Activated T-cell treated with anti-CD3 and anti-CD28 coated beads, Interleukin-2, amount 50 U/mL, for 24 hours (primary cell): ENCODE data around the gene RAPGEF4.
A peak's percentile ranks its signal among the peaks of the same experiment; 100 is the strongest.

Source experiments
- DNase-seq: peaks from one replicate; pipeline ENCODE4 v3.0.0-alpha.2; 2020
- H3K27ac Mint-ChIP-seq: 2 replicates; pipeline ENCODE4 v1.8.0; 2020; ENCODE audit warnings: mild to moderate bottlenecking, mixed read lengths
- H3K27me3 Mint-ChIP-seq: 2 replicates; pipeline ENCODE4 v1.8.0; 2020; ENCODE audit warnings: mixed read lengths
- H3K36me3 Mint-ChIP-seq: 2 replicates; pipeline ENCODE4 v1.8.0; 2020; ENCODE audit warnings: low read depth, mixed read lengths
- H3K4me1 Mint-ChIP-seq: 2 replicates; pipeline ENCODE4 v1.8.0; 2020; ENCODE audit warnings: low read depth, mixed read lengths
- H3K4me3 Mint-ChIP-seq: 2 replicates; pipeline ENCODE4 v1.8.0; 2020; ENCODE audit warnings: mild to moderate bottlenecking, moderate library complexity, mixed read lengths
- H3K9me3 Mint-ChIP-seq: 2 replicates; pipeline ENCODE4 v1.8.0; 2020; ENCODE audit warnings: mixed read lengths

The RAPGEF4 gene

GRCh38 chr2:173075781-173076580 is 340.3 kb downstream of the RAPGEF4 start, which contains the start of gene MAP3K20:
TSS of gene MAP3K20 (plus strand) at chr2:173075846. CDS start at chr2:173091032, 15,186 bp downstream.
- peak within 1 kb of the TSS; percentile 67 for H3K27ac Mint-ChIP-seq
- H3K27me3 Mint-ChIP-seq = peaks cover 65% of the 10 kb centered on the region
- peak within 1 kb of the TSS; percentile 79 for H3K4me3 Mint-ChIP-seq
- DNase-seq = peak; percentile 68
- H3K36me3 Mint-ChIP-seq = no peaks in the 10 kb centered on the region
- H3K9me3 Mint-ChIP-seq = no peaks in the 10 kb centered on the region
- H3K4me1 Mint-ChIP-seq = peaks cover 26% of the 10 kb centered on the region

DNA sequence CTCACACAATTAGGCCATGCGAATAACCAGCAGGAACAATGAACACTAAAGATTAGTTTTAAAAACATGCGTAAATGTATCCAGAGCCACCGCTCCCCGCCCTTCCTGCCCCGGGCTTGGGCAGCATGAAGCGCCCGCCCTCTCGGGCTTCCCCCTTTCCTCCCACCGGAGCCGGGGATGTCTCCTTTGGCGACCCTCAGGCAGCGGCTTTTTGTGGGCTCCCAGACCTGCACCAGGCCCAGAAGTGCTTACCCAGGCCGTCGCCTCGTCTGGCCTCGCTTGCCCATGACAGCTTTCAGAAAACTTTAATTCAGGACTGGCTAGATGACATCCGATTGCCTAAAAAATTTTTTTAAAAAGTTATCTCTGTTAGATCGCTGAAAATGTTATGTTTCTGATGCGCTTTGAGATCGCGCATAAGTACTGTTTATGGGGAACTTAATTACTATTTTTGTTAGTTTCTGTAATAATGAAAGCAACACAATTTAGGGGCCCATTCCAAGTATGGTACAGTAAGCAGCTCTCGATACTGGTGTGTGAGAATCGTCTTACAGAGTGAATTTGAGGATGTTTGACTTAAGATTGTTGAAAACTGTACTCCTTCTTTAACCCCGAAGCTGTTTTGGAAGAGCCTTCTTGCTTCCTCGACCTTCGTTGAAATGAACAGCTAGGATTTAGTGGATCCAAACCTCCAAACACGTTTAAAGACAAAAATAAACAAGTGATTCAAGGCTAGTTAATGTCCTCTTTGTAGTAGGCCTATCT is 341.1 kb downstream of the RAPGEF4 start:
- Mint-ChIP-seq H3K4me3 (peak overlapping the region; percentile 79), H3K27me3 (peaks cover 68% of the 10 kb centered on the region), H3K4me1 (peaks cover 26% of the 10 kb centered on the region), H3K36me3 (no peaks in the 10 kb centered on the region), H3K27ac (peak overlapping the region; percentile 67), H3K9me3 (no peaks in the 10 kb centered on the region)
- DNase-seq = peak; percentile 54

DNA sequence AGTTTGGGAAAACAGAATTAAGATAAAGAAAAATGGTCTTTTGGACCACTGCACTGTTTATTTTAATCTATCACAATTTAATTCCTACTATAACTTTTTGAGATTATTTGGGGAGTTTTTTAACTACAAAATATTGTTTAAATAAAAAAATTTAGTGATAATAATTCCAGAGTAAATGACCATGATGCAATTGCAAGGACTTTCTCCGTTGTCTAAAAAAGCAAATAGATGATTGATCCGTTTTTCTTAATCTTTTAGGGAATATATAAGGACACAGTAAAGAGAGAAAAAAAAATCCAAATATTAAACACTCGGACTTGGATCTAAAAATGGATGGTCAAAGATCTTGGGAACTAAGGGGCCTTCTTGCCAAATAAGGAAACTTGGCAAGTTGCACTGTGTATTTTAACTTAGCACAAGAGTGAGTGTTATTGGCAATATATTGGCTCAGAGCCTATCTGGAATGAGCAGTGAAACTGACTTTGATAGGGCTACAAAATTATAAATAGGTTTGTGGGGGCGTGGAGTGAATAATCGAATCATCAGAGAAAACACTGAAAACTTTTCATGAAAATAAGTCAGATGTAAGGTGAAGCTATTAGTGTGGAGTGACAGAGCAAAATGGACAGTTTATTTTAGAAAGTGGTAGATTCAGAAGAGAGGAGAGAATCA is 342.0 kb downstream of the RAPGEF4 start:
- Mint-ChIP-seq H3K4me1 (peaks cover 26% of the 10 kb centered on the region), H3K4me3 (peak overlapping the region; percentile 79), H3K27ac (no peak overlapping the region), H3K36me3 (no peaks in the 10 kb centered on the region), H3K27me3 (peaks cover 61% of the 10 kb centered on the region), H3K9me3 (no peaks in the 10 kb centered on the region)
- no peak for DNase-seq

GRCh38 chr2:173079141-173079540 is 343.5 kb downstream of the RAPGEF4 start:
- H3K27me3 Mint-ChIP-seq = peaks cover 54% of the 10 kb centered on the region
- no peaks in the 10 kb centered on the region for H3K9me3 Mint-ChIP-seq
- DNase-seq = no peak
- no peaks in the 10 kb centered on the region for H3K36me3 Mint-ChIP-seq
- no peak overlapping the region for H3K4me3 Mint-ChIP-seq
- peaks cover 26% of the 10 kb centered on the region for H3K4me1 Mint-ChIP-seq
- no peak overlapping the region for H3K27ac Mint-ChIP-seq

- H3K4me1 Mint-ChIP-seq = peaks cover 18% of the 10 kb centered on the region
- no peak for DNase-seq
- no peak overlapping the region for H3K4me3 Mint-ChIP-seq
- no peaks in the 10 kb centered on the region for H3K36me3 Mint-ChIP-seq
- peaks cover 47% of the 10 kb centered on the region for H3K27me3 Mint-ChIP-seq
- H3K9me3 Mint-ChIP-seq = no peaks in the 10 kb centered on the region
- no peak overlapping the region for H3K27ac Mint-ChIP-seq
Measured at GRCh38 chr2:173079973-173080860, 344.6 kb downstream of the RAPGEF4 start.

DNA sequence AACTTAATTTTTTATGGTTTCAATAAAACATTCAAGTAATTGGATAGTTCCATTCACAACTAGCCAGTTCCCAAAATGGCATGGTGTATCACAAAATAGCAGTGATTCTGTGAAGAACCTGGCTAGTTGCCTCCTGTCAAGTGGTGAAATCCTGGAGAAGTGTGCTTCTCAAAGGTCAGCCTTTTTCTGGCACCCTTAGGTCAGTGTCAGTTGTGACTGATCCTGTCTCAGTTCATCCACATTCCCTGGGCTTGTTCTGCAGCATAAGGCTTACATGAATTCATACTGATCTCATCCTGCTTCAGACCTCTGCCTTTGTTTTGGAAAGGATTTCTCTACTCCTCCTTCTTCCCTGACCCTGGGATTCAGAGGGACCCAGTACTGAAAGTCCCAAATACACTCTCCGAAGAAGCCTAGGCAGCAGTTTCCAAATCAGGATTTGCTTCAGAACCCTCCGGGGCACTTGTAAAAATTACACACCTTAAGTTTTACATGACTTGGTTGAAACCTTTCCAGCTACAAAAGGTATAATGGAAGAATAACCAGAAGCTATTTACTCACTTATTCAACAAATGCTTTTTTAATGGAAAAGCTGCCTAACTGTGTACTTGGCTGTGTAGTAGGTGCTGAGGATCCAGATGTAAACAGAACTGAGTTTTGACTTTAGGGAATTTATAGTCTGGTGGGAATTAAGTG is 351.0 kb downstream of the RAPGEF4 start:
- Mint-ChIP-seq H3K4me3 (no peak overlapping the region), H3K9me3 (no peaks in the 10 kb centered on the region), H3K4me1 (no peaks in the 10 kb centered on the region), H3K36me3 (no peaks in the 10 kb centered on the region), H3K27ac (no peak overlapping the region), H3K27me3 (peaks cover 23% of the 10 kb centered on the region)
- DNase-seq = no peak

GRCh38 chr2:173087214-173087581 is 351.6 kb downstream of the RAPGEF4 start:
- Mint-ChIP-seq H3K9me3 (no peaks in the 10 kb centered on the region), H3K36me3 (no peaks in the 10 kb centered on the region), H3K4me1 (no peaks in the 10 kb centered on the region), H3K4me3 (no peak overlapping the region), H3K27ac (no peak overlapping the region), H3K27me3 (peaks cover 24% of the 10 kb centered on the region)
- no peak for DNase-seq

DNA sequence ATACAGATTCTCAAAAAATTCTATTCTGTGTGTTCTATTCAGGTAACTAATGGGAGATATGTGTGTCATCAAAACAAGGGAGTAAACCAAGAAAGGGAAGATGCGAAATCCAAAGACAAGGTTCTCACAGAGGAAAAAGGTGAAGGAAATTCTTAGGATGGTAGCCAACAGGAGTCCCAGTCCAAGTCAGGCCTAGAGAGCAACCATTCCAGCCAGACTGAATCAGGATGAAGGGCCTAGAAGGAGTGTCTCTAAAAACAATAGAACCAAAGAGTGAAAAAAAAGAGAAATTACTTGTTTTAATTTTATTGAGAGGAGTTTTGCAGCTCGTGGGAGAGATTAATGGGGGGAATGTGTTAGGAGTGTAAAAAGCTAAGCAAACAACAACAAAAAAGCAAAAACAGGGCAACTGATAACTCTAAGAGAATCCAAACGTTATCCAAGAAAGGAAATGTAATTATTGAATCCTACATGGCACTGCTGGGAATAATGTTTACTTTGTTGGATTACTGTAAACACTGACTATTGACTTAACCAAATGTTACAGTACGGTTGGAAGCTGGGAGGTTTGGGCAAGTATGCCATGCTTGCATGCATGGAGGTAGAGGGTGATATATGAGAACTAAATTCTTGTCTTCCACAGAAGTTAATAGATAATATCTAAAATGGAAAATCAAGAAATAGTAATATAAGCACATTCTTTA is 352.3 kb downstream of the RAPGEF4 start:
- H3K4me3 Mint-ChIP-seq = no peak overlapping the region
- DNase-seq = no peak
- H3K9me3 Mint-ChIP-seq = no peaks in the 10 kb centered on the region
- no peak overlapping the region for H3K27ac Mint-ChIP-seq
- H3K36me3 Mint-ChIP-seq = no peaks in the 10 kb centered on the region
- H3K27me3 Mint-ChIP-seq = peaks cover 24% of the 10 kb centered on the region
- no peaks in the 10 kb centered on the region for H3K4me1 Mint-ChIP-seq

DNA sequence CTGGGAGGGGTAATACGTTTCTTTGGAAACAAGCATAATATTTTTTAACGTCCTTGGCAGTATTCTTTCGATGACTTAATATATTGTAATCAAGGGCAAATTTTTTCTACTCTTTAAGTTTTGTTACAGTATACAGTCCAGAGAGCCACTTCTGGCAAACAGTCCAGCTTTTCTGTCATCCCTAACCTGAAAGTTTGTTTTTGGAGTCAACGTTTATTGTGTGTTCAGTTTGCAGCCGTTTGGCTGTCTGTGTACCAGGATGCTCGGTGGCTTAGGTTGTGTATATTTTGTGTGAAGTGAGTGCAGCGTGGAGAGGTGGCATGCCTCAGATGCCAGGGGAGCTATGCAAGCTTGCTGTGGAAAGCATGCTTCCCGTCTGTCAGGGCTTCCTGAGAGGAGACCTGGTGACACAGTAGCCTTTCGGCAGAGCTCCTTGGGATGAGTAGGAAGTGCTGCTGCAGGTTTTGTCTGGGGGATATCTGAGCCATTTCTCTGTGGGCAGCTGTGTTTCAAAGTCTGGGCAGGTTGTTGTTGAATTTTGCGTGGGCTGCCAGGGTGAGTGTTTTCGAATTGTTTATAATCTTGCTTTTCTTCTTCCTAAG is 354.7 kb downstream of the RAPGEF4 start:
- no peaks in the 10 kb centered on the region for H3K9me3 Mint-ChIP-seq
- no peak for DNase-seq
- no peak overlapping the region for H3K27ac Mint-ChIP-seq
- H3K4me1 Mint-ChIP-seq = no peaks in the 10 kb centered on the region
- peaks cover 24% of the 10 kb centered on the region for H3K27me3 Mint-ChIP-seq
- no peak overlapping the region for H3K4me3 Mint-ChIP-seq
- no peaks in the 10 kb centered on the region for H3K36me3 Mint-ChIP-seq

DNA sequence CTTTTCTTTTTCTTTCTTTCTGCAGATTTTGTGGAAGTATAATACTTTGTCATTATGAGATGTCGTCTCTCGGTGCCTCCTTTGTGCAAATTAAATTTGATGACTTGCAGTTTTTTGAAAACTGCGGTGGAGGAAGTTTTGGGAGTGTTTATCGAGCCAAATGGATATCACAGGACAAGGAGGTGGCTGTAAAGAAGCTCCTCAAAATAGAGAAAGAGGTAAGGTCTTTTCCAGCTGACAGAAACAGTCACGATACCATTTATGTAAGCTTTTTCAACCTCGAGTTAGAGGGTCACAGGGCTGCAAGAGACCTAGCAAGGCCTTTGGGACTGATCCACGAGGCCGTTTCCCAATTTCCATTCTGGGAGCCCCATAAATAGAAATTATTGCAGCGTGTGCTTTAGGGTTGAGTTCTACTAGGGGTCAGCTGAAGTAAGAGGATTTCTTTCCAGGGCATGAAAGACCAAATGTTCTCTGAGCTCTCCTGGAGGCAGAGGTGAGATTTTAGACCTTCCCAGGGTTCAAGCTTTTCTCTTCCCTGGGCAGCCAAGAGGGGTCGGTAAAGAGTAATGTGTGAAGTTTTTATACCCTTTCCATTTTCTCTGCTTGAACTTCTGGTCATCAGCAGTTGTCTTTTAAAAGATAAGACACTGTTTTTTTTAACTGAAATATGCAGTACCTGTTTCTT is 355.5 kb downstream of the RAPGEF4 start:
- Mint-ChIP-seq H3K36me3 (no peaks in the 10 kb centered on the region), H3K27ac (no peak overlapping the region), H3K27me3 (peaks cover 26% of the 10 kb centered on the region), H3K4me1 (no peaks in the 10 kb centered on the region), H3K9me3 (no peaks in the 10 kb centered on the region), H3K4me3 (no peak overlapping the region)
- no peak for DNase-seq

- no peak overlapping the region for H3K4me3 Mint-ChIP-seq
- H3K27me3 Mint-ChIP-seq = peaks cover 22% of the 10 kb centered on the region
- H3K9me3 Mint-ChIP-seq = no peaks in the 10 kb centered on the region
- H3K27ac Mint-ChIP-seq = no peak overlapping the region
- H3K4me1 Mint-ChIP-seq = no peaks in the 10 kb centered on the region
- DNase-seq = no peak
- H3K36me3 Mint-ChIP-seq = no peaks in the 10 kb centered on the region
Measured at GRCh38 chr2:173091910-173092309, 356.3 kb downstream of the RAPGEF4 start.

DNA sequence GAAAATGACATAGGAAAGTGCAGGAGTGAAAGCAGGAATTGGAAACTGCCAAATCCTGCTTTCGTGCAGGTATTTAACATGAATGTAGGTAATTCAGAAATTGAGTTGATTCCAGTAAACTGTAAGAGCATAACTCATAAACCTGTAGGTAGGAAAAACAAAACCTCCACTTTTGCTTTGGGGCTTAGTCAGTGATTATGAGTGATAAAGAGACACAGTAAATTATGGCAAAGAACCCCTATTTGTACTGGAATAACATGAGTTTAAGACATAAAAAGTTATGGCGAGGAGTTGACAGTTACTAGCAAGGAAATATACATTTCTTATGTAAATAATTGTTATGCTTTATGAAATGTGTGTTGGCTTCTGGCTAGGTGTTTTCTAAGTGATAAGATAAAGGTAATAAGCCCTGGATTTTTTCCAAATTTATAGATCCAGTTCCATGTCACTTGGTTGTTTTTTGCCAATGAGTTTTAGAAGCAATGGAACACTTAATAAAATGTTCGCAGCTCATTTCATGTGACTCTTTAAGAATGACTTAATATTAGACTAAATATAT is 357.3 kb downstream of the RAPGEF4 start:
- no peaks in the 10 kb centered on the region for H3K36me3 Mint-ChIP-seq
- H3K9me3 Mint-ChIP-seq = no peaks in the 10 kb centered on the region
- H3K27ac Mint-ChIP-seq = no peak overlapping the region
- H3K4me3 Mint-ChIP-seq = no peak overlapping the region
- H3K27me3 Mint-ChIP-seq = peaks cover 17% of the 10 kb centered on the region
- no peaks in the 10 kb centered on the region for H3K4me1 Mint-ChIP-seq
- no peak for DNase-seq
